Lung (tissue), 12 donors: ENCODE results near the gene SAFB. TPM values are rescaled to one million over a fixed set of nuclear protein-coding genes. Genes with fewer than 3 reads are reported as not detected.

ENCODE experiments used
- ATAC-seq: fragments of 200-7000 bp; cut with Tn5 transposase; one replicate; pipeline ENCODE4 v1.9.1; 2020; ENCODE audit warnings: moderate number of reproducible peaks; ENCODE audit not compliant: insufficient read depth, low FRiP score
- DNase-seq, 3 donors: peaks; one replicate each; pipeline ENCODE4 v3.0.0-alpha.2; 2013 to 2017
- H3K27ac ChIP-seq, 2 donors: one replicate each; pipeline ENCODE4 v1.5.1; 2013; ENCODE audit warnings: mild to moderate bottlenecking in 2 of 2, moderate library complexity in 2 of 2, control low read depth in 1 of 2, inconsistent platforms in 1 of 2, low read depth in 1 of 2, low read length in 1 of 2
- H3K27me3 ChIP-seq, 3 donors: one replicate each; pipeline ENCODE4 v1.5.1; 2013; ENCODE audit warnings: low read length in 2 of 3; ENCODE audit not compliant: control insufficient read depth in 3 of 3, insufficient read depth in 3 of 3
- H3K36me3 ChIP-seq, 4 donors: one replicate each; pipeline ENCODE4 v1.5.1; 2013; ENCODE audit warnings: low read length in 4 of 4, mild to moderate bottlenecking in 1 of 4, moderate library complexity in 1 of 4; ENCODE audit not compliant: control insufficient read depth in 4 of 4, insufficient read depth in 4 of 4
- H3K4me1 ChIP-seq, 5 donors: one replicate each; pipeline ENCODE4 v1.5.1; 2013; ENCODE audit warnings: low read length in 5 of 5, mild to moderate bottlenecking in 2 of 5, moderate library complexity in 1 of 5; ENCODE audit not compliant: control insufficient read depth in 5 of 5, insufficient read depth in 5 of 5
- H3K4me3 ChIP-seq: one replicate; pipeline ENCODE4 v1.5.1; 2013; ENCODE audit warnings: mild to moderate bottlenecking, control low read depth, moderate library complexity
- H3K9ac ChIP-seq, 2 donors: one replicate each; pipeline ENCODE4 v1.5.1; 2013; ENCODE audit warnings: low read length in 2 of 2, control low read depth in 1 of 2; ENCODE audit not compliant: insufficient read depth in 1 of 2
- H3K9me3 ChIP-seq, 4 donors: one replicate each; pipeline ENCODE4 v1.5.1; 2013; ENCODE audit warnings: low read length in 3 of 4, mild to moderate bottlenecking in 1 of 4, moderate library complexity in 1 of 4; ENCODE audit not compliant: control insufficient read depth in 4 of 4, insufficient read depth in 3 of 4
- CTCF ChIP-seq: IDR thresholded peaks from 2 replicates; pipeline ENCODE4 v1.5.1; 2012; ENCODE audit warnings: mild to moderate bottlenecking; ENCODE audit errors: control extremely low read depth, extremely low read depth
- WGBS, 2 donors: extraction: QIAGEN DNeasy Blood & Tissue Kit; methylation state at CpG; one replicate each; pipeline ENCODE4 v1.1.7; 2013; 5-methylcytosine and 5-hydroxymethylcytosine counted together
- polyA plus RNA-seq, 2 donors: library from polyadenylated mRNA; stranded (reverse); fragments of 200-250 nt; gene quantifications; one replicate each; pipeline ENCODE4 v1.2.1, GENCODE V29; 2013
- total RNA-seq, 2 donors: library from RNA; depleted of rRNA in 1 of 2; stranded (reverse); fragments of >200 nt in 1 of 2; gene quantifications; one replicate each; pipeline ENCODE4 v1.2.1, GENCODE V29; 2014 to 2021
- donor health status: control.
- donor health status: control.
- donor health status: Bipolar disorder and iron deficiency.
- donor health status: healthy.
- donor health status: DM: yes; HTN: yes; CAD: no.

The SAFB gene
- total and polyA plus RNA-seq, 4 donors, result 59.5 to 130 (median 77.7) TPM

GRCh38 chr19:5694956-5695648, 72.2 kb downstream of the SAFB start:
- H3K4me3 ChIP-seq, result no peak overlapping the region
- no peak for TF ChIP-seq CTCF
- H3K27me3 ChIP-seq, result no peaks in the 10 kb centered on the region
- no peak overlapping the region for H3K27ac ChIP-seq
- DNase-seq (no peak), ATAC-seq (no peak)
- H3K9ac ChIP-seq, result no peak overlapping the region
- H3K9me3 ChIP-seq, result no peaks in the 10 kb centered on the region
- peaks cover 8 to 77% (median 31%) of the 10 kb centered on the region in 4 donors for H3K36me3 ChIP-seq
- peaks cover 0 to 12% (median 3%) of the 10 kb centered on the region in 5 donors for H3K4me1 ChIP-seq
- WGBS, 2 donors, result 89 to 95% methylated on average over 8 of the region's 8 CpGs

GRCh38 chr19:5695649-5696195, 72.8 kb downstream of the SAFB start:
- TF ChIP-seq CTCF, result no peak
- Histone ChIP-seq H3K4me3 (no peak overlapping the region), H3K36me3 (peaks cover 11 to 82% (median 28%) of the 10 kb centered on the region in 4 donors), H3K9ac (no peak overlapping the region), H3K9me3 (no peaks in the 10 kb centered on the region), H3K27ac (no peak overlapping the region), H3K4me1 (peaks cover 0 to 12% (median 3%) of the 10 kb centered on the region in 5 donors), H3K27me3 (no peaks in the 10 kb centered on the region)
- no peak for ATAC-seq
- DNase-seq, result no peak
- 91 to 92% methylated on average over 28 of the region's 28 CpGs for WGBS, 2 donors

- ATAC-seq (no peak), DNase-seq (no peak)
- H3K4me3 ChIP-seq, result no peak overlapping the region
- no peak overlapping the region for H3K9ac ChIP-seq
- WGBS, 2 donors, result 92 to 94% methylated on average over 42 of the region's 42 CpGs
- no peak overlapping the region for H3K27ac ChIP-seq
- peaks cover 0 to 11% (median 3%) of the 10 kb centered on the region in 5 donors for H3K4me1 ChIP-seq
- peaks cover 11 to 83% (median 28%) of the 10 kb centered on the region in 4 donors for H3K36me3 ChIP-seq
- H3K9me3 ChIP-seq, result no peaks in the 10 kb centered on the region
- TF ChIP-seq CTCF, result no peak
- H3K27me3 ChIP-seq, result no peaks in the 10 kb centered on the region
Measured at GRCh38 chr19:5696196-5697021, 73.5 kb downstream of the SAFB start.
